ENCODE data around the gene SLC12A8.

Gene SLC12A8

GRCh38 chr3:125194061-125194848, 18.3 kb downstream of the SLC12A8 start:
- Histone ChIP-seq H3K27me3 (replicated peaks) (no peaks in the 10 kb centered on the region), H3K4me3 (ENCODE audit: low read depth, low read length) (no peak overlapping the region), H3K27ac (no peak overlapping the region), H3K36me3 (replicated peaks) (no peaks in the 10 kb centered on the region)
- in situ Hi-C loops (cut with HindIII; ENCODE audit: low pct_ligation_motif_present, low sequenced_read_pairs): no loop called here
- TF ChIP-seq, protein P1, sequence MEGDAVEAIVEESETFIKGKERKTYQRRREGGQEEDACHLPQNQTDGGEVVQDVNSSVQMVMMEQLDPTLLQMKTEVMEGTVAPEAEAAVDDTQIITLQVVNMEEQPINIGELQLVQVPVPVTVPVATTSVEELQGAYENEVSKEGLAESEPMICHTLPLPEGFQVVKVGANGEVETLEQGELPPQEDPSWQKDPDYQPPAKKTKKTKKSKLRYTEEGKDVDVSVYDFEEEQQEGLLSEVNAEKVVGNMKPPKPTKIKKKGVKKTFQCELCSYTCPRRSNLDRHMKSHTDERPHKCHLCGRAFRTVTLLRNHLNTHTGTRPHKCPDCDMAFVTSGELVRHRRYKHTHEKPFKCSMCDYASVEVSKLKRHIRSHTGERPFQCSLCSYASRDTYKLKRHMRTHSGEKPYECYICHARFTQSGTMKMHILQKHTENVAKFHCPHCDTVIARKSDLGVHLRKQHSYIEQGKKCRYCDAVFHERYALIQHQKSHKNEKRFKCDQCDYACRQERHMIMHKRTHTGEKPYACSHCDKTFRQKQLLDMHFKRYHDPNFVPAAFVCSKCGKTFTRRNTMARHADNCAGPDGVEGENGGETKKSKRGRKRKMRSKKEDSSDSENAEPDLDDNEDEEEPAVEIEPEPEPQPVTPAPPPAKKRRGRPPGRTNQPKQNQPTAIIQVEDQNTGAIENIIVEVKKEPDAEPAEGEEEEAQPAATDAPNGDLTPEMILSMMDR (IDR thresholded peaks at IDR 0.05; ENCODE audit: low read depth, low read length, missing control alignments): no peak
- DNase-seq: no peak

DNA sequence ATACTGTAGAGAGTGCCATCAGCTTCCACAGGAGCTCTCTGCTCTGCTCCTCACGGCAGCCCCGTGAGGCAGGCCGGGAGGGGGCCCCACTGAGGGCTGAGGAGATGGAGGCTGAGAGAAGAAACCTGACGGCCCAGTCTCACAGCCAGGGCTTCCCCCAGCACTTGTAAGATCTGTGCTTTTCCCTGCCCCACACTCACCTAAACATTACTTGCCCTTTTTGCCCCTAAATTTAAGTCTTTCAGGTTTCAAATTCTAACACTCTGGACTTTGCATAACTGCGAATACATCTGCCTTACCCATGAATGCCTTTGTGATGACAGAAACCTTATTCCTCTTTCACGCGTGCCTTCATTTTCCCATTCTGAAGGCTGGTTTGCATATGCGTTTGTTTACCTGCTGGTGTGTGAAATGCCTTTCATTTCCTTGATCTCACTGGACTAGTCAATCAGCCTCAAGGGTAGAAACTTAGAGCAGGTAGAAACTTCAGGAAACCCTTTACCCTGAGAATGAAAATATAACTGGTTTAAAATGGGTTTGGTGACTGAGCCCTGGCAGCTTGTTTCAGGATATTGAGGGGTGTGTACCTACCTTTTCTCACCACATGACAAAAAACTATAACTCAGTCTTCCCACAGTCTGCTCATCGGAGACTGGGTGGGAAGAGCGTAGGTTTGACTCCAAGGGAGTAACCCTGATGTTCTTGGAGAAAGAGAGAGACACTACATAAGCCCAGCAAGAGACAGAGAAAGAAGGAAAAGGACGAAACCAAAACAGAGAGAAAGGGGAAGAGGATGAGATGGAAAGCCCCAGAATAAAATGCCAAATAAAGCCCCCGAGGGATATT, 20.1 kb downstream of the SLC12A8 start:
- DNase-seq: no peak
- Histone ChIP-seq H3K36me3 (replicated peaks) (no peaks in the 10 kb centered on the region), H3K27me3 (replicated peaks) (no peaks in the 10 kb centered on the region), H3K27ac (no peak overlapping the region), H3K4me3 (ENCODE audit: low read depth, low read length) (no peak overlapping the region)
- in situ Hi-C loops (cut with HindIII; ENCODE audit: low pct_ligation_motif_present, low sequenced_read_pairs): no loop called here
- TF ChIP-seq, protein P1 (IDR thresholded peaks at IDR 0.05; ENCODE audit: low read depth, low read length, missing control alignments): peak; percentile 41

- in situ Hi-C loops (cut with HindIII; ENCODE audit: low pct_ligation_motif_present, low sequenced_read_pairs): no loop called here
- Histone ChIP-seq H3K4me3 (ENCODE audit: low read depth, low read length) (no peak overlapping the region), H3K27me3 (replicated peaks) (no peaks in the 10 kb centered on the region), H3K36me3 (replicated peaks) (no peaks in the 10 kb centered on the region), H3K27ac (no peak overlapping the region)
- DNase-seq: no peak
- TF ChIP-seq, protein P1 (IDR thresholded peaks at IDR 0.05; ENCODE audit: low read depth, low read length, missing control alignments): no peak
Observed at GRCh38 chr3:125191730-125192129, 20.8 kb downstream of the SLC12A8 start.

GRCh38 chr3:125191256-125191655, 21.3 kb downstream of the SLC12A8 start:
- H3K4me3 ChIP-seq (ENCODE audit: low read depth, low read length): no peak overlapping the region
- no peak overlapping the region for H3K27ac ChIP-seq
- H3K27me3 ChIP-seq (replicated peaks): no peaks in the 10 kb centered on the region
- in situ Hi-C loops (cut with HindIII; ENCODE audit: low pct_ligation_motif_present, low sequenced_read_pairs): no loop called here
- H3K36me3 ChIP-seq (replicated peaks): no peaks in the 10 kb centered on the region
- no peak for DNase-seq
- TF ChIP-seq, protein P1 (IDR thresholded peaks at IDR 0.05; ENCODE audit: low read depth, low read length, missing control alignments): no peak

GRCh38 chr3:125190786-125191185, 21.8 kb downstream of the SLC12A8 start:
- in situ Hi-C loops (cut with HindIII; ENCODE audit: low pct_ligation_motif_present, low sequenced_read_pairs): no loop called here
- H3K27ac ChIP-seq: no peak overlapping the region
- no peak for DNase-seq
- H3K27me3 ChIP-seq (replicated peaks): no peaks in the 10 kb centered on the region
- no peaks in the 10 kb centered on the region for H3K36me3 ChIP-seq (replicated peaks)
- no peak overlapping the region for H3K4me3 ChIP-seq (ENCODE audit: low read depth, low read length)
- TF ChIP-seq, protein P1 (IDR thresholded peaks at IDR 0.05; ENCODE audit: low read depth, low read length, missing control alignments): no peak
